GM12801 (cell line): ENCODE measurements around the gene HAPLN3.

Experiments
- TF ChIP-seq, protein P1 (sequence below): IDR thresholded peaks from one replicate; pipeline ENCODE4 v1.5.1; 2011; ENCODE audit warnings: control low read depth; ENCODE audit not compliant: insufficient read length; ENCODE audit errors: extremely low read depth

HAPLN3 gene, protein sequence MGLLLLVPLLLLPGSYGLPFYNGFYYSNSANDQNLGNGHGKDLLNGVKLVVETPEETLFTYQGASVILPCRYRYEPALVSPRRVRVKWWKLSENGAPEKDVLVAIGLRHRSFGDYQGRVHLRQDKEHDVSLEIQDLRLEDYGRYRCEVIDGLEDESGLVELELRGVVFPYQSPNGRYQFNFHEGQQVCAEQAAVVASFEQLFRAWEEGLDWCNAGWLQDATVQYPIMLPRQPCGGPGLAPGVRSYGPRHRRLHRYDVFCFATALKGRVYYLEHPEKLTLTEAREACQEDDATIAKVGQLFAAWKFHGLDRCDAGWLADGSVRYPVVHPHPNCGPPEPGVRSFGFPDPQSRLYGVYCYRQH

DNA sequence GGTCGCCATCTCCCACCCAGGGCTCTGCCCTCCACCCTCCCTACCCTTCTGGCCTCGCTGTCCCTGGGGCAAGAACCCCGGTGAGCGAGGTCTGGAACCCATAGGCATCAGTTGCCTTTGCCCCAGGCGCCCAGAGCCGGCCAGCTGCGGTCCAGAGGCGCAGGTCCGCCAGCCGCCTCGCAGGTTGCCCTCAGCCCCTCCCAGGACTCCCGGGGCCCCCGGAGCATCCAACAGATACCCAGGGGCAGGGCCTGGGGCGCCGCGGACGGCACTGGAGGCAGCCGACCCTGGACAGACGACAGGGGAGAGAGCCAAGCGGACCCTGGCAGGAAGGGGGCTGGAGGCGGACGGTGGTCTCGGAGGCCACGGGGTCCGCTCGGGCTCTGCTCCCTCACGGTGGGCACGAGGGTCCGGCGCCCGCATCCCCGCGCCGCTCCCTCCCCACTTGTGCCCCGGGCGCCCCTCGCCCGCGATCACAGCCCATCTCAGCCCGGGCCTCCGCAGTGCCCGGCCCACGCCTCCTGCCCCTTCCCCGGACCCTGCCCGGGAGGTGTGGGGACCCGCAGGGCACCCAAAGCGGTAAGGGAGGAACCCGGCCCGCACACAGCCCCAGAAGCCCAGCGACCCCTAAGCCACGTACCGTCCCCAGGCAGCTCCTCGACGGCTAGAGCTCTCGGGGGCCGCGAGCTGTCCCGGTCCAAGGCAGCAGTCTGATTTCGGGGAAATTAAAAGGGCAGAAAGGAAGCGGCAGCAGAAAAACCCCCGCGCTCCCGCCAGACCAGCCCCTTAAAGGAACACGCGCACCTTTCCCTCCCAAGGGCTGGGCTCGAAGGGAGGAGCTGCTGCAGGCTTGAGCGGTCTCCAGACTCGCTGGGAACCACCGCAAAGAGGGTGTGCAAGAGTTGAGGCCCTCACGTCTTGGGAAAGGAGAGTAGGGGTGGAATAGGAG lies at the start of gene HAPLN3:
Gene HAPLN3, minus strand, starts transcription at position 726 of the 949 bp plus-strand sequence. CDS start 8,246 bp downstream, outside the sequence.
- TF ChIP-seq, protein P1, sequence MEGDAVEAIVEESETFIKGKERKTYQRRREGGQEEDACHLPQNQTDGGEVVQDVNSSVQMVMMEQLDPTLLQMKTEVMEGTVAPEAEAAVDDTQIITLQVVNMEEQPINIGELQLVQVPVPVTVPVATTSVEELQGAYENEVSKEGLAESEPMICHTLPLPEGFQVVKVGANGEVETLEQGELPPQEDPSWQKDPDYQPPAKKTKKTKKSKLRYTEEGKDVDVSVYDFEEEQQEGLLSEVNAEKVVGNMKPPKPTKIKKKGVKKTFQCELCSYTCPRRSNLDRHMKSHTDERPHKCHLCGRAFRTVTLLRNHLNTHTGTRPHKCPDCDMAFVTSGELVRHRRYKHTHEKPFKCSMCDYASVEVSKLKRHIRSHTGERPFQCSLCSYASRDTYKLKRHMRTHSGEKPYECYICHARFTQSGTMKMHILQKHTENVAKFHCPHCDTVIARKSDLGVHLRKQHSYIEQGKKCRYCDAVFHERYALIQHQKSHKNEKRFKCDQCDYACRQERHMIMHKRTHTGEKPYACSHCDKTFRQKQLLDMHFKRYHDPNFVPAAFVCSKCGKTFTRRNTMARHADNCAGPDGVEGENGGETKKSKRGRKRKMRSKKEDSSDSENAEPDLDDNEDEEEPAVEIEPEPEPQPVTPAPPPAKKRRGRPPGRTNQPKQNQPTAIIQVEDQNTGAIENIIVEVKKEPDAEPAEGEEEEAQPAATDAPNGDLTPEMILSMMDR: no peak

DNA sequence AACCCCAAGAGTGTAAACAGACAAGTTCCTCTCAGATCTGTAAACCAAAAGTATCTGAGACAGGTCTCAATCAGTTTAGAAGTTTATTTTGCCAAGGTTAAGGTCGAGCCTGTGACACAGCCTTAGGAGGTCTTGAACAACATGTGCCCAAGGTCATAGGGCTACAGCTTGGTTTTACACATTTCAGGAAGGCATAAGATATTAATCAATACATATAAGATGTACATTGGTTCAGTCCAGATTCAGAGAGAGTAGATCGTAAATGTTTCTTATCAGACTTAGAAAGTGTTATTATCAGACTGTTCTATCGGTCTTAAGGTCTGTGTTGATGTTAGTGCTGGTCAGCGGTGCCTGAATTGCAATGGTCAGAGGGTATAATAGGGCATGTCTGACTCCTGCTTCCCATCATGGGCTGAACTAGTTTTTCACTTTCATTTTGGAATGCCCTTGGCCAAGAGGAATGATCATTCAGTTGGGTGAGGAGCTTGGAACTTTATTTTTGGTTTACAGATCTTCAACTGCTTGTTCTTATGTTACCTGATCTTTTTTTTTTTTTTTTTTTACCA lies 44.8 kb upstream of the HAPLN3 start:
- TF ChIP-seq, protein P1: no peak

DNA sequence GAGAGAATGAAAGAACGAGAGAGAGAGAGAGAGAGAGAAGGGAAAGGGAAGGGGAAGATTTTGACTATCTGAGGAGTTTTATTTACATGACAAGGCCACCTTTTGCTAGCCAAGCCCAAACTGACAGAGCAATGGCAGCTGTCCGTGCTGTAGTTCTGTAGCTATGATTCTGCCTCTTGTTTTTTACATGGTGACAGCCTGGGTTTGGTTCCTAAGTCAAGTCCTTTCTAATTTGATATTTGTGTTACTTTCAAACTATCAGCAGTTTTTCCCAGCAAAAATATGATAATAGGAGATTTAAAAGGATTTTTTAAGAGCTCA lies 44.1 kb upstream of the HAPLN3 start:
- TF ChIP-seq, protein P1: no peak

DNA sequence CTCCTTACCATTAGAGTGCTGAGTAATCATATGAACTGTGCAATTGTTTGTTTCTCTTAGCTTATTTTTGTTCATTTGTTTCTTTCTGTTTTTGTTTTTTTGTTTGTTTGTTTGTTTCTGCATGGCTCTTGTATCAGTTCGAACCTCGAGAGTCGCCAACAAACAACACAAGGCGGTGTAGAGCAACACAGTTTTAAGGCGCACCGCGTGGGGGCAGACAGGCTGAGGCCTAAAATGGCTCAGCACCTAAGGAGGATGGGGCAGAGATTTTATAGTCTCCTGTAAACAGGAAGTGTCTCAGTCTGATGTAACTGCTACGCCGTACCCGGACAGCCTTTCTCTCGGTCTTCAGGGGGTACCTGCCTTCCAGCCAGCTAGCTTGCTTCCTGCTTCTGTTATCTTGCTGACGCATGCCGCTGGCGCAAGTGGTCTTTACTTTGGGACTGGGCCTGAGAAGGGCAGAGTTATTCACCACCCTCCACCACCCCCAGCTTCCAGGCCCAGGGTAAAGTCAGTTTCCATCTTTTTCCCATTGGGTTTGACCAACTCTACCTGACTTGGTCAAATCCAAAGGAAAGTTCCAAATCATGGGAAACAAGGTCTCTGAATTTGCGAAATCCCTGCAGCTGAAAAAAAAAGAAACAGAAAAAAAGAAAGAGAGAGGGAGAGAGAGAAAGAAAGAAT lies 43.6 kb upstream of the HAPLN3 start:
- TF ChIP-seq, protein P1: no peak

DNA sequence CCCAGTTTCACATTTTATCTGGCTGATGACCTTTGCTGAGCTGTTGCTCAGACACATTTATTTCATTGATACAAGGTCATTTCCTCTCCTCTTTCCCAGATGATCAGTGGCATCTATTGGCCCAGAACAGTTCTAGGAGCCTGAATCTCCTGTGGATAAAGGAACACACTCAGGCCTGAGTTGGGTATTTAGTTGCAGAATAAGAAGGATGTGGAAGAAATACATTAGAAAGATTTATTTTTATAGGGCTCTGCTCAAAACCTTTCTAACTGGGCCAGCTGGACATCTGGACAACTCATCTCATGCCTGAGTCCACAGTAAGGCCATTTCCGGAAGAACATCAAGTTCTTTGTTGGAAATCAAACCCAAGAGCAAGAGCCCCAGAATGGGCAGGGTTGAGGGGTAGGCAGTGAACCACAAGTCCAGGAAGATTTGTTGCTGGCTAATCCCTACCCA lies 37.6 kb upstream of the HAPLN3 start:
- TF ChIP-seq, protein P1: no peak

DNA sequence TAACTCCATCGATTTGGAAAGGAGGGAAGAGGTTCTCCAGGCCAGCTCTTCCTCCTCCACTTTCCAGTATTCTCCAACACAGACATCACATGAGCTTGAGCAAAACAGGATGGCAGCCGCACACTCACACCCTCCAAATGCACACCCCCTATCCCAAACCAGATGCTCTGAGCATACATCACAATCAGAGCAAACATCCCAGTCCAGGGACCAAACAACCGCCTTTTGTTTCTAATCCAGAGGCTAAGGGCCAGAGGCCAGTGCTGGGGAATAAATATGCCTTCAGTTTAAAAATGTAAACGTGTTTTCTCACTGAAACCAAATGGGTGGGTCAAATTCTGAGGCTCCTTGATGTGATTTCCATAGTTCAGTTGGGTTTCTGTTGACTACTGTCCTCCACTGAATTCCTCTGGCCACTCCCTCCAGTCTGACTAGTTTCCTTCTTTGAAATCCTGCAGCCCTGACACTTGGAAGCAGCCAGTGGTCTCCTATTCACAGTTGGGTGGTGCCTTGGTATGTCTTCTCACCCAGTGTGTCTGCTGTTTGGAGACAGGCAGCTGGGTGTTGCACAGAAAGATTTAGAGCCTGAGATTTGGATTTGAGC lies 37.0 kb upstream of the HAPLN3 start:
- TF ChIP-seq, protein P1: no peak
